NCI-H2081 treated with DMSO at 0.1 percent for 48 hours (cell line): ENCODE measurements around the gene FSIP2.

Experiments used
- DNase-seq: peaks from one replicate; lab custom pipeline; 2025; lab: John Stamatoyannopoulos, UW

The FSIP2 gene

GRCh38 chr2:185738679-185739472, at the start of gene FSIP2:
FSIP2 (plus strand) TSS chr2:185738804; CDS start chr2:185738895, 91 bp downstream.
- DNase-seq = no peak

- DNase-seq = no peak
Observed at GRCh38 chr2:185689906-185690539, 48.6 kb upstream of the FSIP2 start.

DNA sequence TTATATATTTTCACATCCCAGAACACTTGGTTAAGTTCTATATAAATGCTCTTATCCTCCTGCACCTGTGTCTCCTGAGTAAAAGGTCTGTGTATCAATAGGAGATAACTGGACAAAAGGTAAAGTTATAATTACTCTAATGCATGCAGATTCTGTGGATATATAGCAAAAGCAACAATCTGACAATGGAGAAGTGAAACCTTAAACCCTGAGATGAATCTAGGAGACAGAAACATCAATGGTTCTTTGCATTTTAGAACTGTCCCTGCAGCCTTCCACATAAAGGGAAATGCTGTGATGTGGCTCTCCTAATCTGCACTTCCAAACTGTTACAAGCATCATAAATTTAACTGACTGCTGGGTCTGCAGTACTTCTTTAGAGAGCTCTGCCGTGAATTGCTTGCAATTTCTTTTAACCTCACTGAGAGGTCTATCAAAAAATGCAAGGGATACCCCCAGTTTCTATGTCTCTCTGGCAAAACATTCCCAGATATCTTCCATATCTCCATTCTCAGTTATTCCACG, 42.8 kb upstream of the FSIP2 start:
- no peak for DNase-seq

DNA sequence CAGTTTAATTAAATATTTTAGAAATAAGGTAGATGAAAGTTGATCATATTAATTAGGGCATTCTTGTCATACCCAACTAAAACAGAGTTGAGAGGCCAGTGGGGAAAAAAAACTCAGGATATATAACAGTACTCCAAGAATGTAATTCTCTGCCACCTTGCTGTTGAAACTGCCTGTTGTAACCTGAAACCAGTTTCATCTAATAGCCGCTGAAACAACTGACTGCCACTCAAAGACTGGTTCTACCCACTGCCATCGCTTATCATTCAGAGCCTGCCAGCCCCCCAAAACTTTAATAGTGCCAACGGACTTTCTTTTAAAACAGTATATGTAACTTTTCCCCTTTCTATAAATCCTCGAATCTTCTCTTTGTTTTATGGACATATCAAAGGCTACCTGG, 37.7 kb upstream of the FSIP2 start:
- no peak for DNase-seq

- no peak for DNase-seq
Observed at GRCh38 chr2:185734658-185735057, 3.9 kb upstream of the FSIP2 start.

- DNase-seq = no peak
Observed at GRCh38 chr2:185736210-185736609, 2.4 kb upstream of the FSIP2 start.

GRCh38 chr2:185745864-185746859, 7.6 kb downstream of the FSIP2 start:
- no peak for DNase-seq

- DNase-seq = no peak
Observed at GRCh38 chr2:185757356-185757755, 18.8 kb downstream of the FSIP2 start.

DNA sequence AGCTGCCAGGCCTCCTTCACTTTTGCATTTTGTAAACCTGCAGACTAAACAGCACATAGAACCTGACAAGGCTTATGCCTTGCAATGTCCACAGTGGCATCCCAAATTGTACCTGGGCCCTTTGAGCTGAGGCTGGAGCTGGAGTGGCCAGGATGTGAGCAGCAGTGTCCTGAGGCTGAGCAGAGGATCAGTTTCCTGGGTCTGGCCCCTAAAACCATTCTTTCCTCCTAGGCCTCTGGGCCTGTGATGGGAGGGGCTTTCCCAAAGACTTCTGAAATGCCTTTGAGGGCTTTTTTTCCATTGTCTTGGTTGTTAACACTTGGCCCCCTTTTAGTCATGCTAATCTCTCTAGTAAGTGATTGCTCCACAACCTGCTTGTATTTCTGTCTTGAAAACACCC, 32.8 kb downstream of the FSIP2 start:
- DNase-seq = no peak

GRCh38 chr2:185780890-185781289, 42.3 kb downstream of the FSIP2 start:
- DNase-seq = no peak

DNA sequence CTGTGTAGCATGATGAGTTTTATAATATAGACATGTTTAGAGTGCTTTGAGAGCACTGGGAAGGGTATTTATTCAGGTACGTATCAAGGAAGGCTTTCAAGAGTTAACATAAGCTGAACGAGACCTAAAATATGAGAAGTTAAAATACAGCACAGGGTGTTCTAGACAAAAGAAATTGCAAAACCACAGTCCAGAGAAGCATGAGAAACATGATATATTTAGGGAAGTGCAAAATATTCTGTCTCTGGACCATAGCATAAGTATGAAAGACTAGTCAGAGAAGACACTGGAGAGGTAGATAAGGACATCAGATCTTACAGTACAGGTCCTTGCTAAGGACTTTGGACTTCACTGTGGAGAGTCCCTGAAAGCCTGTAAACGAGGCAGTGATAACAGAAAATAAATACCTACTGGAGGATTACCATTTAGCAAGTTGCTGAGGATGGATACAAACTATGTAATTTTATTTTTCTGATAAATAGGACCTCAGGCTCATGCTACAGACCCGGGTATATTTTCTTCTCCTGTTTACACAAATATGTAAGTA, 43.7 kb downstream of the FSIP2 start:
- DNase-seq = no peak

- DNase-seq = no peak
Observed at GRCh38 chr2:185785156-185785555, 46.6 kb downstream of the FSIP2 start.

- DNase-seq = no peak
Observed at GRCh38 chr2:185785851-185786473, 47.4 kb downstream of the FSIP2 start.

- no peak for DNase-seq
Observed at GRCh38 chr2:185787227-185788145, 48.9 kb downstream of the FSIP2 start.

DNA sequence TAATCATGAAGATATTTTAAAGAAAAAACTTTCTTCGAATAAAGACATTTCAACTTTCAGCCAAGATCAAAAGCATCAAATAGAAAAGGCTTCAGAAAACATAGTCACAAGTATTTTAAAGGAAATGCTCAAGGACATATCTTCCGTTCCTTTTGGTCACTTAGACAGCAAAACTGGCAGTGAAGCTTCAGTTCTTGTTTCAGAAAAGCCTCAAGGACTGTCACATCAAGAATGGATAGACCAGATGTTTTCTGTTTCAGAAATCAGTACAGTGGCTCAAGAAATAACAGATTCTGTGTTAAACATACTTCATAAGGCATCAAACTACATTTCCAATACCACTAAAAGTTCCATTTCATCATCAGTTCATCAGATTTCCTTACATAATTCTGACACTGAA, 51.8 kb downstream of the FSIP2 start:
- DNase-seq = no peak

- DNase-seq = no peak
Observed at GRCh38 chr2:185793532-185794345, 55.1 kb downstream of the FSIP2 start.

DNA sequence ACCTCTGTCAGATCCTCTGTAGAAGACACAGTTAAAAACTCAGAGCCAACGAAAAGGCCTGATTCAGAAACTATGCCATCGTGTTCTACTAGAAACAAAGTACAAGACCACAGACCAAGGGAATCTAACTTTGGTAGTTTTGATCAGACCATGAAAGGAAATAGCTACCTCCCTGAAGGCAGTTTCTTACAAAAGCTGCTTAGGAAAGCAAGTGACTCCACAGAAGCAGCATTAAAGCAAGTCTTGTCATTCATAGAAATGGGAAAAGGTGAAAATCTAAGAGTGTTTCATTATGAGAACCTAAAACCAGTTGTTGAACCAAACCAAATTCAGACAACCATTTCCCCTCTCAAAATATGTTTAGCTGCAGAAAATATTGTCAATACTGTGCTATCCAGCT, 58.2 kb downstream of the FSIP2 start:
- DNase-seq = no peak

GRCh38 chr2:185802926-185803325, 64.3 kb downstream of the FSIP2 start:
- DNase-seq = no peak

DNA sequence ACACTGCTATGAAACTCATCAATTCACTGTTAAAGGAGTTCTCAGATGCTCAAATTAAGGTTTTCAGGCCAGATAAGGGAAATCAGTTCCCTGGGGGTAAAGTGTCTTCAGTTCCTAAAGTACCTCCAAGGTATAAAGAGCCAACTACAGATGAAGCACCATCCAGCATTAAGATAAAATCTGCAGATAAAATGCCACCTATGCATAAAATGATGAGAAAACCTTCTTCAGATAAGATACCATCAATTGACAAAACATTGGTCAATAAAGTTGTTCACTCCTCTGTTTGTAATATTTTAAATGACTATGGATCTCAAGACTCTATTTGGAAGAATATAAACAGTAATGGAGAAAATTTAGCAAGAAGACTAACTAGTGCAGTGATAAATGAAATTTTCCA, 68.2 kb downstream of the FSIP2 start:
- DNase-seq = no peak
